HUES6 (cell line): ENCODE data around the gene ADGRB2.

Experiments used
- H3K27ac ChIP-seq: 2 replicates; pipeline ENCODE4 v1.7.0; 2013; ENCODE audit warnings: low read depth, mild to moderate bottlenecking, low read length, inconsistent platforms
- H3K27me3 ChIP-seq: 2 replicates; pipeline ENCODE4 v1.6.1; 2013; ENCODE audit warnings: low read length; ENCODE audit not compliant: control insufficient read depth, insufficient read depth
- H3K36me3 ChIP-seq: 2 replicates; pipeline ENCODE4 v1.6.1; 2013; ENCODE audit warnings: low read length; ENCODE audit not compliant: control insufficient read depth, insufficient read depth
- H3K4me1 ChIP-seq: 2 replicates; pipeline ENCODE4 v1.6.1; 2013; ENCODE audit warnings: low read length; ENCODE audit not compliant: control insufficient read depth, insufficient read depth
- H3K4me3 ChIP-seq: 2 replicates; pipeline ENCODE4 v1.5.1; 2013; ENCODE audit warnings: low read depth, low read length
- H3K9ac ChIP-seq: one replicate; pipeline ENCODE4 v1.6.1; 2013; ENCODE audit warnings: mild to moderate bottlenecking, low read length
- H3K9me3 ChIP-seq: 2 replicates; pipeline ENCODE4 v1.6.1; 2013; ENCODE audit warnings: low read depth, low read length; ENCODE audit not compliant: control insufficient read depth, insufficient read depth

The ADGRB2 gene

GRCh38 chr1:31762726-31763670 is 1.1 kb downstream of the ADGRB2 start:
- H3K27ac ChIP-seq = no peak overlapping the region
- no peaks in the 10 kb centered on the region for H3K9me3 ChIP-seq
- peak overlapping the region; percentile 66 for H3K4me3 ChIP-seq
- H3K27me3 ChIP-seq = peaks cover 35% of the 10 kb centered on the region
- no peak overlapping the region for H3K9ac ChIP-seq
- peaks cover 54% of the 10 kb centered on the region for H3K4me1 ChIP-seq
- H3K36me3 ChIP-seq = no peaks in the 10 kb centered on the region

- Histone ChIP-seq H3K9me3 (no peaks in the 10 kb centered on the region), H3K27me3 (peaks cover 30% of the 10 kb centered on the region), H3K4me3 (peak overlapping the region; percentile 66), H3K9ac (no peak overlapping the region), H3K36me3 (no peaks in the 10 kb centered on the region), H3K27ac (no peak overlapping the region), H3K4me1 (peaks cover 54% of the 10 kb centered on the region)
These were observed 1.8 kb downstream of the ADGRB2 start for GRCh38 chr1:31762323-31762722.

GRCh38 chr1:31761883-31762282 is 2.3 kb downstream of the ADGRB2 start:
- Histone ChIP-seq H3K36me3 (no peaks in the 10 kb centered on the region), H3K4me3 (peak overlapping the region; percentile 66), H3K9me3 (no peaks in the 10 kb centered on the region), H3K27me3 (peaks cover 28% of the 10 kb centered on the region), H3K4me1 (peaks cover 54% of the 10 kb centered on the region), H3K27ac (no peak overlapping the region), H3K9ac (no peak overlapping the region)

- H3K4me3 ChIP-seq = peak overlapping the region; percentile 81
- peak overlapping the region; percentile 52 for H3K9ac ChIP-seq
- peaks cover 28% of the 10 kb centered on the region for H3K27me3 ChIP-seq
- H3K9me3 ChIP-seq = no peaks in the 10 kb centered on the region
- H3K36me3 ChIP-seq = no peaks in the 10 kb centered on the region
- H3K27ac ChIP-seq = 0 out of 2 replicates have a peak overlapping the region, but pooled peaks have one; percentile 43
- peaks cover 53% of the 10 kb centered on the region for H3K4me1 ChIP-seq
These were observed 3.4 kb downstream of the ADGRB2 start for GRCh38 chr1:31760471-31761470.

- Histone ChIP-seq H3K36me3 (no peaks in the 10 kb centered on the region), H3K4me1 (peaks cover 48% of the 10 kb centered on the region), H3K9ac (no peak overlapping the region), H3K27ac (no peak overlapping the region), H3K9me3 (no peaks in the 10 kb centered on the region), H3K4me3 (peak overlapping the region; percentile 81; the same call in 1 of the 2 replicates), H3K27me3 (peaks cover 22% of the 10 kb centered on the region)
These were observed 4.7 kb downstream of the ADGRB2 start for GRCh38 chr1:31759298-31760023.

GRCh38 chr1:31758823-31759222 is 5.3 kb downstream of the ADGRB2 start:
- H3K9ac ChIP-seq = no peak overlapping the region
- no peak overlapping the region for H3K27ac ChIP-seq

GRCh38 chr1:31757989-31758388 is 6.2 kb downstream of the ADGRB2 start:
- Histone ChIP-seq H3K27ac (no peak overlapping the region), H3K4me3 (no peak overlapping the region), H3K9ac (no peak overlapping the region), H3K4me1 (peaks cover 47% of the 10 kb centered on the region), H3K9me3 (no peaks in the 10 kb centered on the region), H3K27me3 (peaks cover 12% of the 10 kb centered on the region), H3K36me3 (no peaks in the 10 kb centered on the region)

More at GRCh38 chr1:31758823-31759222, 5.3 kb downstream of the ADGRB2 start:
- peaks cover 47% of the 10 kb centered on the region for H3K4me1 ChIP-seq
- peaks cover 20% of the 10 kb centered on the region for H3K27me3 ChIP-seq
- no peak overlapping the region for H3K4me3 ChIP-seq
- no peaks in the 10 kb centered on the region for H3K9me3 ChIP-seq
- H3K36me3 ChIP-seq = no peaks in the 10 kb centered on the region

- Histone ChIP-seq H3K4me3 (no peak overlapping the region), H3K9me3 (no peaks in the 10 kb centered on the region), H3K27ac (no peak overlapping the region), H3K27me3 (peaks cover 6% of the 10 kb centered on the region), H3K36me3 (no peaks in the 10 kb centered on the region), H3K4me1 (peaks cover 51% of the 10 kb centered on the region), H3K9ac (no peak overlapping the region)
These were observed 6.9 kb downstream of the ADGRB2 start for GRCh38 chr1:31757204-31757679.

- Histone ChIP-seq H3K27ac (no peak overlapping the region), H3K36me3 (no peaks in the 10 kb centered on the region), H3K4me1 (peaks cover 52% of the 10 kb centered on the region), H3K9ac (no peak overlapping the region), H3K4me3 (no peak overlapping the region), H3K9me3 (no peaks in the 10 kb centered on the region), H3K27me3 (no peaks in the 10 kb centered on the region)
These were observed 7.6 kb downstream of the ADGRB2 start for GRCh38 chr1:31756578-31756977.

GRCh38 chr1:31755850-31756492 is 8.2 kb downstream of the ADGRB2 start:
- H3K4me3 ChIP-seq = no peak overlapping the region
- H3K9ac ChIP-seq = no peak overlapping the region
- H3K36me3 ChIP-seq = no peaks in the 10 kb centered on the region
- H3K4me1 ChIP-seq = peaks cover 51% of the 10 kb centered on the region
- H3K9me3 ChIP-seq = no peaks in the 10 kb centered on the region
- no peak overlapping the region for H3K27ac ChIP-seq
- H3K27me3 ChIP-seq = no peaks in the 10 kb centered on the region
